ENCODE results near the gene RFC2. TPM values are rescaled to one million over a fixed set of nuclear protein-coding genes. Genes with fewer than 3 reads are reported as not detected.

RFC2 gene
- total and polyA plus RNA-seq, 10 of the 15 experiments (the other 5 are each of a cell fraction or from before 2014, with no cell fraction given): 25.8 to 145 (median 90.9) TPM

GRCh38 chr7:74262639-74263398 lies 8.6 kb upstream of the RFC2 start:
- WGBS (ENCODE audit: insufficient coverage, insufficient replicate concordance, low lambda C conversion rate, missing lambda C conversion rate): 39% methylated on average over 20 of the region's 20 CpGs
- no peaks in the 10 kb centered on the region for H3K79me2 ChIP-seq (ENCODE audit: control insufficient read depth, insufficient read depth, low read length)
- in situ Hi-C loops (cut with MboI) (no loop called here), intact Hi-C loops (cut with micrococcal nuclease; ENCODE audit: unreplicated experiment) (no loop called here)
- H3K9ac ChIP-seq (ENCODE audit: control insufficient read depth, insufficient read depth, low read length): no peak overlapping the region
- H4K20me1 ChIP-seq (ENCODE audit: control insufficient read depth, insufficient read depth): no peaks in the 10 kb centered on the region
- H3K27me3 ChIP-seq (replicated peaks in 1 of 2; ENCODE audit: control insufficient read depth in 2 of 2, insufficient read depth in 2 of 2, low read length in 1 of 2): no peaks in the 10 kb centered on the region
- peaks cover 30% of the 10 kb centered on the region for H3K4me1 ChIP-seq (ENCODE audit: control insufficient read depth, insufficient read depth, low read length)
- SMC1A ChIA-PET (ENCODE audit: uncharacterized antibody, unreplicated experiment): interaction anchor here (1.4 kb wide), 1 partner anchor 32 kb away, joined by 3 read pairs; no protein-coding TSS in a partner anchor
- H2AFZ ChIP-seq (ENCODE audit: control insufficient read depth, low read depth, low read length): no peak overlapping the region
- H3K4me3 ChIP-seq: no peak overlapping the region
- H3K4me2 ChIP-seq (ENCODE audit: control insufficient read depth, insufficient read depth): no peak overlapping the region
- no peak for ATAC-seq
- RAD21 ChIA-PET (ENCODE audit: unreplicated experiment): interaction anchor here (10.0 kb wide), 1 partner anchor 25 kb away, joined by 169 read pairs; the partner anchor contains the start of gene CLIP2
- CTCF ChIA-PET: no interaction called here
- POLR2A ChIA-PET: interaction anchor here (1.1 to 1.7 kb wide), 2 partner anchors 27 to 50 kb away, joined by 4 to 5 read pairs; partner anchors contain the start of gene CLIP2
- H3K27ac ChIP-seq (ENCODE audit: control insufficient read depth, insufficient read depth): no peak overlapping the region
- no peaks in the 10 kb centered on the region for H3K9me3 ChIP-seq (replicated peaks; ENCODE audit: control insufficient read depth, insufficient read depth, low read length)
- no peak for TF ChIP-seq ATF3 (IDR thresholded peaks at IDR 0.05; ENCODE audit: borderline replicate concordance, extremely low read depth, low read depth, low read length)
- TF ChIP-seq ZSCAN29 (IDR thresholded peaks at IDR 0.05): no peak
- no peak for TF ChIP-seq E4F1 (IDR thresholded peaks at IDR 0.05; ENCODE audit: borderline replicate concordance, partially characterized antibody)
- no peak for TF ChIP-seq SIN3A (IDR thresholded peaks at IDR 0.05; ENCODE audit: low read depth, low read length)
- TF ChIP-seq RELA (IDR thresholded peaks at IDR 0.05; ENCODE audit: borderline replicate concordance, partially characterized antibody): no peak
- no peak for TF ChIP-seq MLLT1 (IDR thresholded peaks at IDR 0.05)
- no peak for TF ChIP-seq CEBPZ (IDR thresholded peaks at IDR 0.05; ENCODE audit: low read depth, low read length)
- no peak for TF ChIP-seq ZNF24 (IDR thresholded peaks at IDR 0.05)
- TF ChIP-seq CTCF (IDR thresholded peaks at IDR 0.05 in 2 of 3, conservative IDR thresholded peaks at IDR 0.05 in 1 of 3; ENCODE audit: control insufficient read depth in 2 of 3, extremely low read depth in 1 of 3, insufficient read depth in 1 of 3, low read depth in 3 of 3, low read length in 3 of 3): no peak
- TF ChIP-seq JUND (IDR thresholded peaks at IDR 0.05; ENCODE audit: low read depth, low read length): no peak
- BruUV-seq (replicated peaks): no TSS peak
- DNase-seq (ENCODE audit: low read depth, low spot score): no peak
- no peaks in the 10 kb centered on the region for H3K36me3 ChIP-seq (ENCODE audit: control insufficient read depth in 2 of 2, insufficient read depth in 2 of 2, low read length in 1 of 2)
- FAIRE-seq: no peak
